ENCODE measurements around the gene GPRC5A.

DNA sequence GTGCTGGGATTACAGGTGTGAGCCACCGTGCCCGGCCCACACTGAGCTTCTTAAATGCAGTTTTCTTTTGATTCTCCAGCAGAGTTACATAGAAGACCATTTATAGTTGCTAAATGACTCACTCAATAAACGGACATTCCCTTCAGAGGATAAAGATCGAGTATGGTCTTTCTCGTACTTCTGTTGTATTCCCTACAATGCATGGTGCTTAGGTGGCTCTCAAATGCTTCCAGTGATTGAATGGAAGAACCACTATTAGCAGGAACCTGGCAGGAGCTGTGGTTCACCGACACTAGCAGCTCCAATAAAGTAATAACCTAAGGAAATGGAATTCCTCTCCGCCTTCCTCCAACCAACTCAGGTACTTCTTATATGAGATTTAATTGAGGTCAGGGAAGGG is 3.9 kb upstream of the GPRC5A start:
- TF ChIP-seq, protein P1, sequence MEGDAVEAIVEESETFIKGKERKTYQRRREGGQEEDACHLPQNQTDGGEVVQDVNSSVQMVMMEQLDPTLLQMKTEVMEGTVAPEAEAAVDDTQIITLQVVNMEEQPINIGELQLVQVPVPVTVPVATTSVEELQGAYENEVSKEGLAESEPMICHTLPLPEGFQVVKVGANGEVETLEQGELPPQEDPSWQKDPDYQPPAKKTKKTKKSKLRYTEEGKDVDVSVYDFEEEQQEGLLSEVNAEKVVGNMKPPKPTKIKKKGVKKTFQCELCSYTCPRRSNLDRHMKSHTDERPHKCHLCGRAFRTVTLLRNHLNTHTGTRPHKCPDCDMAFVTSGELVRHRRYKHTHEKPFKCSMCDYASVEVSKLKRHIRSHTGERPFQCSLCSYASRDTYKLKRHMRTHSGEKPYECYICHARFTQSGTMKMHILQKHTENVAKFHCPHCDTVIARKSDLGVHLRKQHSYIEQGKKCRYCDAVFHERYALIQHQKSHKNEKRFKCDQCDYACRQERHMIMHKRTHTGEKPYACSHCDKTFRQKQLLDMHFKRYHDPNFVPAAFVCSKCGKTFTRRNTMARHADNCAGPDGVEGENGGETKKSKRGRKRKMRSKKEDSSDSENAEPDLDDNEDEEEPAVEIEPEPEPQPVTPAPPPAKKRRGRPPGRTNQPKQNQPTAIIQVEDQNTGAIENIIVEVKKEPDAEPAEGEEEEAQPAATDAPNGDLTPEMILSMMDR (IDR thresholded peaks at IDR 0.05): no peak
- no peak for TF ChIP-seq POLR2A (IDR thresholded peaks at IDR 0.05)

All from breast epithelium (tissue), 3 donors.